K562 (cell line): ENCODE results near the gene MYL5. TPM values are rescaled to one million over a fixed set of nuclear protein-coding genes. Genes with fewer than 3 reads are reported as not detected.
A peak's percentile ranks its signal among the peaks of the same experiment; 100 is the strongest.

Source experiments
- ARID1B ChIP-seq: fragments of 450-650 bp; IDR thresholded peaks from 2 replicates; pipeline ENCODE4 v1.6.1; 2016; ENCODE audit warnings: antibody characterized with exemption, mild to moderate bottlenecking, inconsistent platforms
- ARID2 ChIP-seq: fragments of 450-650 bp; IDR thresholded peaks from 2 replicates; pipeline ENCODE4 v1.6.1; 2017; ENCODE audit warnings: antibody characterized with exemption, mild to moderate bottlenecking
- CHD4 ChIP-seq: fragments of 200-600 bp; sonication (generic); IDR thresholded peaks from 3 replicates; pipeline ENCODE4 v1.6.1; 2012; ENCODE audit warnings: low read depth, mild to moderate bottlenecking, mixed read lengths, low read length, inconsistent platforms; ENCODE audit not compliant: insufficient read depth, insufficient replicate concordance, poor library complexity, severe bottlenecking
- EHMT2 ChIP-seq: fragments of 450-650 bp; IDR thresholded peaks from 2 replicates; pipeline ENCODE4 v1.6.1; 2018; ENCODE audit warnings: antibody characterized with exemption
- EWSR1 ChIP-seq: fragments of 450-650 bp; IDR thresholded peaks from 2 replicates; pipeline ENCODE4 v1.6.1; 2018; ENCODE audit warnings: borderline replicate concordance, mild to moderate bottlenecking, low read depth, moderate library complexity; ENCODE audit not compliant: partially characterized antibody
- HDAC1 ChIP-seq, 2 experiments: fragments of 450-650 bp; IDR thresholded peaks; 2 replicates each; pipeline ENCODE4 v1.6.1; 2016 to 2017; ENCODE audit warnings: inconsistent platforms in 1 of 2, mild to moderate bottlenecking in 1 of 2, moderate library complexity in 1 of 2
- MCM3 ChIP-seq: fragments of 450-650 bp; IDR thresholded peaks from 2 replicates; pipeline ENCODE4 v1.6.1; 2016
- NR2C1 ChIP-seq, 2 experiments: fragments of 450-650 bp; IDR thresholded peaks; 2 replicates each; pipeline ENCODE4 v1.6.1; 2017; ENCODE audit warnings: mild to moderate bottlenecking in 2 of 2, antibody characterized with exemption in 1 of 2, inconsistent platforms in 1 of 2, missing compliant biosample characterization in 1 of 2, missing genetic modification characterization in 1 of 2
- PHB2 ChIP-seq: fragments of 450-650 bp; IDR thresholded peaks from 2 replicates; pipeline ENCODE4 v1.6.1; 2017; ENCODE audit warnings: low read depth
- SRSF7 ChIP-seq: fragments of 200-400 bp; formaldehyde crosslinking; optimal IDR thresholded peaks from 2 replicates; pipeline ENCODE3; 2017; ENCODE audit warnings: mild to moderate bottlenecking, low read depth, low read length
- TAF1 ChIP-seq: IDR thresholded peaks from 2 replicates; pipeline ENCODE4 v1.6.1; 2011; ENCODE audit warnings: mild to moderate bottlenecking, low read length, moderate library complexity; ENCODE audit not compliant: insufficient read depth, control insufficient read depth, severe bottlenecking; ENCODE audit errors: extremely low read depth
- TOE1 ChIP-seq, 2 experiments: fragments of 450-650 bp in 1 of 2; sonication (generic) in 1 of 2; formaldehyde crosslinking in 1 of 2; IDR thresholded peaks; 2 replicates each; pipeline versions ENCODE4 v1.7.1 to v1.8.0; 2016 to 2022; ENCODE audit warnings: borderline replicate concordance in 2 of 2, mild to moderate bottlenecking in 2 of 2, antibody characterized with exemption in 1 of 2, inconsistent platforms in 1 of 2, low read depth in 1 of 2, missing genetic modification reagents in 1 of 2, moderate library complexity in 1 of 2
- ZNF668 ChIP-seq: fragments of 250-450 bp; sonication (Bioruptor Pico); IDR thresholded peaks from 2 replicates; pipeline ENCODE4 v1.8.0; 2022; ENCODE audit warnings: mild to moderate bottlenecking, inconsistent platforms
- polyA plus RNA-seq, 8 experiments: library from polyadenylated mRNA; depleted of rRNA in 4 of 8; stranded (reverse) in 5 of 8; unstranded in 3 of 8; fragments of >200 nt; fragmentation: Nextera tagmentation in 2 of 8; fragmentation: Illumina TruSeq in 1 of 8; extraction: Ambion mirVana in 2 of 8; extraction: Trizol in 1 of 8; gene quantifications; 2 replicates each; pipeline versions ENCODE4 v1.2.1 to v1.2.3, GENCODE V29; 2011 to 2014; ENCODE audit warnings: inconsistent platforms in 1 of 8, missing spikeins in 1 of 8
- total RNA-seq, 7 experiments: library from RNA; depleted of rRNA in 6 of 7; stranded (reverse); fragments of >200 nt in 6 of 7; fragmentation: Illumina TruSeq in 2 of 7; extraction: Trizol in 2 of 7; gene quantifications; 2 replicates each; pipeline versions ENCODE4 v1.2.1 to v1.2.3, GENCODE V29; 2011 to 2021; ENCODE audit warnings: low replicate concordance in 1 of 7
- TF ChIP-seq, protein P1 (sequence below): fragments of 450-650 bp; IDR thresholded peaks from 2 replicates; pipeline ENCODE4 v1.6.1; 2016; ENCODE audit warnings: missing biosample characterization, missing genetic modification characterization
- TF ChIP-seq, protein P2 (sequence below): fragments of 450-650 bp; IDR thresholded peaks from 2 replicates; pipeline ENCODE4 v1.7.0; 2016; ENCODE audit warnings: borderline replicate concordance
- TF ChIP-seq, protein P3 (sequence below), 2 experiments: fragments of 450-650 bp in 1 of 2; IDR thresholded peaks; 2 replicates each; pipeline ENCODE4 v1.6.1; 2011 to 2017; ENCODE audit warnings: low read depth in 2 of 2, antibody characterized with exemption in 1 of 2, borderline replicate concordance in 1 of 2, low read length in 1 of 2, mild to moderate bottlenecking in 1 of 2, mixed read lengths in 1 of 2; ENCODE audit not compliant: control insufficient read depth in 1 of 2

Gene MYL5
- total and polyA plus RNA-seq, 9 of the 15 experiments (the other 6 are each of a cell fraction or from before 2014, with no cell fraction given): 1.4 to 10.0 (median 4.1) TPM

DNA sequence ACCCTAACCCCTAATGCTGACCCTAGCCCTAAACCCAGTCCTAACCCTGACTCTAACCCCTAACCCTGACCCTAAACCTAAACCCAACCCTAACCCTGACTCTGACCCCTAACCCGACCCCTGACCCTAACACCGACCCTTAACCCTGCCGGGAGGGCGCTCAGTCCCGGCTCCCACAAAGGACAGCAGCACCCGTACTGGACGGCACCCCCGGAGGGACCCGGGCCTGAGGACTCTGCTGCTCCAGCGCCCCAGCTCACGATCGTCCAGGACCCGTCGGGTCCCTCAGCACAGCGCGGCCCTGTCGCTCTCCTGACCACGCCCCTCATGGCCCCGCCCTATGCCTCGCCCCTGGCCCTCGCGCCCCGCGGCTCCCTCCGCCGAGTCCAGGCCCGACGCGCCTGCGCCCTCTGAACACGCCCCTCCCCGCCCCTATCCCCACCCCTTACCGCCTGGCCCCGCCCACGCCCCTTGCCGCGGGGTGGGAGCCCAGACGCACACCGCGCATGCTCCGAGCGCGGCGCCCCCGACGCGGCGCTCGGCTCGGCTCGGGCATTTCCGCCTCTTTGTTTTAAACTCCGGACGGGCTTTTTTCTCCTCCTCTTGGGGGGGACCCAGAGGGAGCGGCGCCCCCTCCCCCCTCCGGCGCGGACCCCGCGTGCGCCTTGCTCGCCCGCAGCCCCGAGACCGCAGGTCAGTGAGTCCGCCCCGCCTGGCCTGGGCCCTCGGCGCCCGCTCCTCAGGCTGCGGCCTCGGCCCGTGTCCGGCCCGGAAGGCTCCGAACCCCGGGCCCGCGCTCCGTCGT is 31.1 kb downstream of the MYL5 start, which contains the start of gene PCGF3 (continued):
- TF ChIP-seq EWSR1: no peak
- TF ChIP-seq, protein P1, sequence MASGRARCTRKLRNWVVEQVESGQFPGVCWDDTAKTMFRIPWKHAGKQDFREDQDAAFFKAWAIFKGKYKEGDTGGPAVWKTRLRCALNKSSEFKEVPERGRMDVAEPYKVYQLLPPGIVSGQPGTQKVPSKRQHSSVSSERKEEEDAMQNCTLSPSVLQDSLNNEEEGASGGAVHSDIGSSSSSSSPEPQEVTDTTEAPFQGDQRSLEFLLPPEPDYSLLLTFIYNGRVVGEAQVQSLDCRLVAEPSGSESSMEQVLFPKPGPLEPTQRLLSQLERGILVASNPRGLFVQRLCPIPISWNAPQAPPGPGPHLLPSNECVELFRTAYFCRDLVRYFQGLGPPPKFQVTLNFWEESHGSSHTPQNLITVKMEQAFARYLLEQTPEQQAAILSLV (tag): no peak
- peak; percentile 45 for TF ChIP-seq TAF1
- peak; percentile 62; the same call in 1 of the 2 replicates for TF ChIP-seq PHB2
- peak; percentile 96 for TF ChIP-seq NR2C1 (IDR thresholded peaks at IDR 0.05)
- peak; percentile 94 for TF ChIP-seq NR2C1 (tag; IDR thresholded peaks at IDR 0.05)
- TF ChIP-seq, protein P2, sequence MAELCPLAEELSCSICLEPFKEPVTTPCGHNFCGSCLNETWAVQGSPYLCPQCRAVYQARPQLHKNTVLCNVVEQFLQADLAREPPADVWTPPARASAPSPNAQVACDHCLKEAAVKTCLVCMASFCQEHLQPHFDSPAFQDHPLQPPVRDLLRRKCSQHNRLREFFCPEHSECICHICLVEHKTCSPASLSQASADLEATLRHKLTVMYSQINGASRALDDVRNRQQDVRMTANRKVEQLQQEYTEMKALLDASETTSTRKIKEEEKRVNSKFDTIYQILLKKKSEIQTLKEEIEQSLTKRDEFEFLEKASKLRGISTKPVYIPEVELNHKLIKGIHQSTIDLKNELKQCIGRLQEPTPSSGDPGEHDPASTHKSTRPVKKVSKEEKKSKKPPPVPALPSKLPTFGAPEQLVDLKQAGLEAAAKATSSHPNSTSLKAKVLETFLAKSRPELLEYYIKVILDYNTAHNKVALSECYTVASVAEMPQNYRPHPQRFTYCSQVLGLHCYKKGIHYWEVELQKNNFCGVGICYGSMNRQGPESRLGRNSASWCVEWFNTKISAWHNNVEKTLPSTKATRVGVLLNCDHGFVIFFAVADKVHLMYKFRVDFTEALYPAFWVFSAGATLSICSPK: peak; percentile 89; the same call in 1 of the 2 replicates
- TF ChIP-seq MCM3: no peak
- TF ChIP-seq, protein P3, sequence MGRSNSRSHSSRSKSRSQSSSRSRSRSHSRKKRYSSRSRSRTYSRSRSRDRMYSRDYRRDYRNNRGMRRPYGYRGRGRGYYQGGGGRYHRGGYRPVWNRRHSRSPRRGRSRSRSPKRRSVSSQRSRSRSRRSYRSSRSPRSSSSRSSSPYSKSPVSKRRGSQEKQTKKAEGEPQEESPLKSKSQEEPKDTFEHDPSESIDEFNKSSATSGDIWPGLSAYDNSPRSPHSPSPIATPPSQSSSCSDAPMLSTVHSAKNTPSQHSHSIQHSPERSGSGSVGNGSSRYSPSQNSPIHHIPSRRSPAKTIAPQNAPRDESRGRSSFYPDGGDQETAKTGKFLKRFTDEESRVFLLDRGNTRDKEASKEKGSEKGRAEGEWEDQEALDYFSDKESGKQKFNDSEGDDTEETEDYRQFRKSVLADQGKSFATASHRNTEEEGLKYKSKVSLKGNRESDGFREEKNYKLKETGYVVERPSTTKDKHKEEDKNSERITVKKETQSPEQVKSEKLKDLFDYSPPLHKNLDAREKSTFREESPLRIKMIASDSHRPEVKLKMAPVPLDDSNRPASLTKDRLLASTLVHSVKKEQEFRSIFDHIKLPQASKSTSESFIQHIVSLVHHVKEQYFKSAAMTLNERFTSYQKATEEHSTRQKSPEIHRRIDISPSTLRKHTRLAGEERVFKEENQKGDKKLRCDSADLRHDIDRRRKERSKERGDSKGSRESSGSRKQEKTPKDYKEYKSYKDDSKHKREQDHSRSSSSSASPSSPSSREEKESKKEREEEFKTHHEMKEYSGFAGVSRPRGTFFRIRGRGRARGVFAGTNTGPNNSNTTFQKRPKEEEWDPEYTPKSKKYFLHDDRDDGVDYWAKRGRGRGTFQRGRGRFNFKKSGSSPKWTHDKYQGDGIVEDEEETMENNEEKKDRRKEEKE (IDR thresholded peaks at IDR 0.05; ENCODE audit: borderline replicate concordance in 1 of 2, control insufficient read depth in 1 of 2, low read depth in 2 of 2, low read length in 1 of 2): no peak
- TF ChIP-seq CHD4: no peak
- 0 out of 2 replicates have a peak, but pooled peaks have one; percentile 52 for TF ChIP-seq TOE1 (IDR thresholded peaks at IDR 0.05; ENCODE audit: borderline replicate concordance)
- TF ChIP-seq TOE1 (CRISPR knock-in tag; IDR thresholded peaks at IDR 0.05; ENCODE audit: borderline replicate concordance, low read depth): no peak
- TF ChIP-seq SRSF7: no peak
- TF ChIP-seq HDAC1 (IDR thresholded peaks at IDR 0.05): 0 out of 4 replicates have a peak, but pooled peaks of 1 of the 2 experiments have one; percentile 70
- TF ChIP-seq ARID2: peak; percentile 18; the same call in 1 of the 2 replicates
- 0 out of 2 replicates have a peak, but pooled peaks have one; percentile 1 for TF ChIP-seq EHMT2
- TF ChIP-seq ARID1B: peak; percentile 32; the same call in 1 of the 2 replicates
- TF ChIP-seq ZNF668 (CRISPR knock-in tag): no peak
